ENCODE data around the gene ADCY4. TPM values are rescaled to one million over a fixed set of nuclear protein-coding genes. Genes with fewer than 3 reads are reported as not detected.

ADCY4 gene
- total and polyA plus RNA-seq, 2 of the 8 experiments (the other 6 are each of a cell fraction or from before 2014, with no cell fraction given): 0.27 to 0.35 TPM

- no peak for TF ChIP-seq BACH1 (IDR thresholded peaks at IDR 0.05; ENCODE audit: low read length)
- TF ChIP-seq SP2 (IDR thresholded peaks at IDR 0.05; ENCODE audit: low read length): no peak
These were observed 19.5 kb downstream of the ADCY4 start (continued) for GRCh38 chr14:24315243-24315806.
